Activated CD8-positive, alpha-beta memory T cell treated with anti-CD3 and anti-CD28 coated beads for 4 hours (primary cell): ENCODE data around the gene PTPRT.

Experiments used
- DNase-seq, 2 donors: peaks; one replicate each; pipeline ENCODE4 v3.0.0-alpha.2; 2020; ENCODE audit warnings: low read depth in 2 of 2

Gene PTPRT

GRCh38 chr20:42461965-42462593, 727.6 kb downstream of the PTPRT start:
- no peak for DNase-seq

- no peak for DNase-seq
Measured at GRCh38 chr20:42461291-42461690, 728.4 kb downstream of the PTPRT start.

- no peak for DNase-seq
Measured at GRCh38 chr20:42447270-42447669, 742.4 kb downstream of the PTPRT start.

GRCh38 chr20:42444799-42445198, 744.9 kb downstream of the PTPRT start:
- no peak for DNase-seq

GRCh38 chr20:42443200-42443599, 746.5 kb downstream of the PTPRT start:
- no peak for DNase-seq

GRCh38 chr20:42442716-42443115, 747.0 kb downstream of the PTPRT start:
- no peak for DNase-seq

GRCh38 chr20:42441864-42442331, 747.8 kb downstream of the PTPRT start:
- no peak for DNase-seq

GRCh38 chr20:42441196-42441863, 748.4 kb downstream of the PTPRT start:
- DNase-seq: no peak

GRCh38 chr20:42435230-42435629, 754.5 kb downstream of the PTPRT start:
- DNase-seq: no peak

- no peak for DNase-seq
Measured at GRCh38 chr20:42432496-42433334, 757.0 kb downstream of the PTPRT start.

GRCh38 chr20:42430598-42430997, 759.1 kb downstream of the PTPRT start:
- no peak for DNase-seq

- no peak for DNase-seq
Measured at GRCh38 chr20:42429761-42430458, 759.8 kb downstream of the PTPRT start.

- no peak for DNase-seq
Measured at GRCh38 chr20:42419814-42420532, 769.7 kb downstream of the PTPRT start.

- DNase-seq: no peak
Measured at GRCh38 chr20:42406826-42407225, 782.9 kb downstream of the PTPRT start.

GRCh38 chr20:42402455-42402854, 787.3 kb downstream of the PTPRT start:
- DNase-seq: no peak

- DNase-seq: no peak
Measured at GRCh38 chr20:42401613-42402012, 788.1 kb downstream of the PTPRT start.

GRCh38 chr20:42399802-42400201, 789.9 kb downstream of the PTPRT start:
- no peak for DNase-seq

- DNase-seq: no peak
Measured at GRCh38 chr20:42392442-42392841, 797.3 kb downstream of the PTPRT start.

GRCh38 chr20:42391807-42392206, 797.9 kb downstream of the PTPRT start:
- DNase-seq: no peak

- no peak for DNase-seq
Measured at GRCh38 chr20:42380287-42380686, 809.4 kb downstream of the PTPRT start.

GRCh38 chr20:42379385-42379784, 810.3 kb downstream of the PTPRT start:
- DNase-seq: no peak
